NCI-H526 treated with DMSO at 0.1 percent for 48 hours (cell line): ENCODE results near the gene ZGRF1.
"Not testable (repeated sequence)": the region's sequence is repeated elsewhere in the genome, so short reads cannot be mapped to it uniquely, and the experiment has no call there.

Experiments
- DNase-seq: peaks from one replicate; lab custom pipeline; 2025; lab: John Stamatoyannopoulos, UW

Gene ZGRF1

GRCh38 chr4:112637552-112637866 lies 800 bp upstream of the ZGRF1 start:
- DNase-seq, result no peak

GRCh38 chr4:112633477-112634235 lies 3.1 kb downstream of the ZGRF1 start:
- DNase-seq, result peak; percentile 12

- no peak for DNase-seq
These were observed 10.5 kb downstream of the ZGRF1 start for GRCh38 chr4:112626228-112626627.

GRCh38 chr4:112616984-112617383 lies 19.7 kb downstream of the ZGRF1 start:
- DNase-seq, result no peak

GRCh38 chr4:112612814-112613213 lies 23.9 kb downstream of the ZGRF1 start:
- DNase-seq, result not testable (repeated sequence)

GRCh38 chr4:112604589-112604988 lies 32.1 kb downstream of the ZGRF1 start:
- peak; percentile 22 for DNase-seq

GRCh38 chr4:112594993-112595392 lies 41.7 kb downstream of the ZGRF1 start:
- DNase-seq, result no peak

- DNase-seq, result no peak
These were observed 43.1 kb downstream of the ZGRF1 start for GRCh38 chr4:112593438-112594133.

- no peak for DNase-seq
These were observed 44.0 kb downstream of the ZGRF1 start for GRCh38 chr4:112592717-112593116.

- DNase-seq, result no peak
These were observed 45.1 kb downstream of the ZGRF1 start for GRCh38 chr4:112591593-112591992.

- DNase-seq, result no peak
These were observed 47.5 kb downstream of the ZGRF1 start for GRCh38 chr4:112589206-112589605.

GRCh38 chr4:112585977-112586736 lies 50.6 kb downstream of the ZGRF1 start:
- DNase-seq, result no peak

- DNase-seq, result no peak
These were observed 69.2 kb downstream of the ZGRF1 start for GRCh38 chr4:112567536-112567935.

GRCh38 chr4:112564706-112565270 lies 71.9 kb downstream of the ZGRF1 start:
- DNase-seq, result no peak

- no peak for DNase-seq
These were observed 73.1 kb downstream of the ZGRF1 start for GRCh38 chr4:112563431-112564200.

GRCh38 chr4:112562254-112562879 lies 74.3 kb downstream of the ZGRF1 start:
- no peak for DNase-seq

GRCh38 chr4:112560084-112560483 lies 76.6 kb downstream of the ZGRF1 start:
- no peak for DNase-seq

- no peak for DNase-seq
These were observed 77.7 kb downstream of the ZGRF1 start for GRCh38 chr4:112559053-112559452.

GRCh38 chr4:112557676-112558411 lies 78.9 kb downstream of the ZGRF1 start:
- no peak for DNase-seq

GRCh38 chr4:112554271-112554670 lies 82.4 kb downstream of the ZGRF1 start:
- DNase-seq, result not testable (repeated sequence)

- DNase-seq, result no peak
These were observed 84.0 kb downstream of the ZGRF1 start for GRCh38 chr4:112552668-112553067.
